HG03135 (cell line): ENCODE results near the gene PLSCR1.
"Not testable (repeated sequence)": the region's sequence is repeated elsewhere in the genome, so short reads cannot be mapped to it uniquely, and the experiment has no call there.

ENCODE experiments used
- ATAC-seq: cut with Tn5 transposase; IDR thresholded peaks from one replicate; pipeline ENCODE4 v1.9.1; 2021; ENCODE audit warnings: mild to moderate bottlenecking, moderate library complexity; ENCODE audit not compliant: unreplicated experiment

The PLSCR1 gene

GRCh38 chr3:146519810-146520209, 24.6 kb downstream of the PLSCR1 start:
- no peak for ATAC-seq

DNA sequence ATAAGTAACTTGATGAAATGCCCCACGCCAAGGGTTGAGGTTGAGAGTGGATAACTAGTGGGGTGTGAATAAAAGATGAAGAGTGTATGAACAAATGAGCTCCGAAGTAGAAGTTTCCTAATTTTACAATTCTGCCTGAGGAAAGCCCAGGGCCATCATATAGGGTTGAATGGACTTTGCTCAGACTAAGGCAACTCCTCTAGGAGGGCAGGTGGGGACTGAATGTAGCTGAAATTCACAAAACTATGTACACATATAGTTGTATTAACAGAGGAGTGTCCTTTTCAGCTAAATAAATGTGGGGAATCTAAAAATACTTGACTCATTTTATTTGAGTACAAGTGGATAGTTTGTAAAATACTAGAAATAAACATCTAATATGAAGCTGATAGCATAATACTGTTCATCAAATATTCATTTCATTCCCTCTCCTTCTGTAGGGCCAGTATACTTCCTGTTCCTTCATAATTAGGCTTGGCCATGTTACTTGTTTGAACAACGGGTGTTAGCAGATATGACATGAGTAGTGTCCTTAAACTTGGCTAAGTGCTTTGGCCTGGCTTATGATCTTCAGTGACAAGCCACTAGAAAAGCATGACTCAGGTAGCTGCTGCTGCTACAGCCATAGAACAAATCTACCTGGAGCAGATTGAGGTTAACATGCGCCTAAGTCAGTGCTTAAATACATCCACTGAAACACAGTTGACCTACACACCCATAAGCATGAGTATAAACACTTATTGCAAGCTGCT, 26.5 kb downstream of the PLSCR1 start:
- ATAC-seq: no peak

GRCh38 chr3:146513386-146514051, 30.9 kb downstream of the PLSCR1 start:
- ATAC-seq: peak; percentile 45

GRCh38 chr3:146511402-146512134, 32.8 kb downstream of the PLSCR1 start:
- no peak for ATAC-seq

DNA sequence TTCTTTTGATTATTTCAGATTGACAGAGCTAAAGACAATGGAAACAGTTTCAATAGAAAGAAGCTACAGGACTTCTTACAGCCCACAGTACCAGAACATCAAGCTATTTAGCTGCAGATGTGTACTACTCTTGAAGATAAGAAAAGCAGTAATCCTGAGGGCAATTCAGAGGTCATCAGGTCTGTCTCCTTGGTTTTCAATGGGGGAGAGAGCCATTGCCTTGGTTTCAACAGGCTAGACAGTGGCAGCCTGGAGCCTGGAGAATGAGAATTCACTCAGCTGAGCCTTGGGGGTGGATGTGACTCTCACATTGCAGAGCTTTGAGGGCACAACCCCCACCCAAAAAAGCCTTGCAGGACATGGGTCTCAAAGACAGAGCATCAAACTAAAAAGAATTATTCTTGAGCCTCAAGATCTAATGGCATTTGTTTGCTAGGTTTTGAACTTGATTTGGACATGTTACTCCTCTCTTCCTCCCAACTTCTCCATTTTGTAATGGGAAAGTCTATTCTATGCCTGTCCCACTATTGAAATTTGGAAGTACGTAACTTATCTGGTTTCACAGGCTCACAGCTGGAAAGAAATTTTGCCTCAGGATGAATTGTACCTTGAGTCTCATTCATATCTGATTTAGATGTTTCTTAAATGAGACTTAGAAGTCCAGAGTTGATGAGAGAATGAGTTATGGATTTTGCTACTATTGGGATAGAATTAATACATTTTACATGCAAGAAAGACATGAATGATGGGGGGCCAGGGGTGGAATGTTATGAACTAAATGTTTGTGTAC, 36.9 kb downstream of the PLSCR1 start:
- ATAC-seq: no peak

- ATAC-seq: no peak
Observed at GRCh38 chr3:146505516-146505915, 38.9 kb downstream of the PLSCR1 start.

- no peak for ATAC-seq
Observed at GRCh38 chr3:146504498-146505197, 39.8 kb downstream of the PLSCR1 start.

DNA sequence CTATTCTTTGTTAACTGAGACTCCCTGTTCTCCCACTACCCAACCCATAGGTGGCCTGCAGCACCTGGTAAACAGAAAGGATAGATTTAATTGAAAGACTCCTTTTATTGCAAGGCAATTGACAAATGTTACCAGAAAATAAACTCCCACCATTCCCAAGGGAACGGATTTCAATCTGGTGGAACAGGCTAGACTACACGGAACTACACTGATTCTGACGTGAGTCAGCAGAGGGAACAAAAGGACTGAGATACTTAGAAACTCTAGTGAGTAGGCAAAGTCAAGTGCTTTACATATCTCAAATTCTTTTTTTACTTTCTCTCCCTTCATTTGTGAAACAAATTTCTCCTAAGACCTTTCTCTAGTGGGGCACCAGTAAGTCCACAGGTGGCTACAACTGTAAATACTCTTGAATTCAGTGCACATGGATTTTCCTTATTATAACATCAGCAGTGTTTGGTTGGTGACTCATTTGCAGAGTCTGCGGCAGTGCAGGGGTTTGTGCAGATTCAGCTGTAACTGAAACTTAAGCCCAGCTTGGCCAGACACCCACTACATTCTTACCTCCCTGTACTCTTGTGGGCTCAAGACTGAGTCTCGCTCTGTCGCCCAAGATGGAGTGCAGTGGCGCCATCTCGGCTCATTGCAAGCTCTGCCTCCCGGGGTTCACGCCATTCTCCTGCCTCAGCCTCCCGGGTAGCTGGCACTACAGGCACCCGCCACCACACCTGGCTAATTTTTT, 40.8 kb downstream of the PLSCR1 start:
- ATAC-seq: peak; percentile 98

GRCh38 chr3:146502887-146503460, 41.4 kb downstream of the PLSCR1 start:
- no peak for ATAC-seq

DNA sequence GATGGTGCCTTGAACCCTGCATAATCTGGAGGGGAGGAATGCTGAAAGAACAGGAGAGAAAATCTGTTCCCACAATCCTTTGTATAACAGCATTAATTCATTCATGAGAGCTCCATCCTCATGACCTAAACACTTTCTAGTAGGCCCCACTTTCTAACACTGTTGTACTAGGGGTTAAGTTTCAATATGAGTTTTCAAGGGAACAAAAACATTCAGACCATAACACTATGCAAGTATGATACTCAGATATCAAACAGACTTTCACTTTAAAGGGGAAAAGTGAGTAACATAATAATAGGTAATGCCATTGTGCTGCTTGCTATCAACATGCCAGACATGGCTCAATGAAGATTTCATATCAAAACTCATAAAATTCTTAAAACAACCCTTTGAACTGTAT, 42.7 kb downstream of the PLSCR1 start:
- ATAC-seq: peak; percentile 27

DNA sequence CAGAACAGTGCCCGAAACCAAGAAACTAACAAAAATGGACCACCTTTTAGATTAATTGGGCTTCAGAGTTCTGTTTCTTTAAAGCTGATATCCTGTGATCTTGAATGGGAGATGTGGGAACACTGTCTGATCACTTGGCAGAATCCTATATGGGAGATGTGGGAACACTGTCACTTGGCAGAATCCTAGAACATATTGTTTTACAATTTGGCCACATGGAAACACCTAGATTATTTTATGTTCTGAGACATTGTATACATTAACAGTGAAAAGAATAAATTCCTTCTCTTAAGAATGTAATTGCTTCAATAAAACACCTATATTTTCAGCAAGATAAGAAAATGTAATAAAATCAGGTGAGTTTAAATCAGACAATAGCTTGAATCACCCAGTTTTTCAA, 44.7 kb downstream of the PLSCR1 start:
- no peak for ATAC-seq

DNA sequence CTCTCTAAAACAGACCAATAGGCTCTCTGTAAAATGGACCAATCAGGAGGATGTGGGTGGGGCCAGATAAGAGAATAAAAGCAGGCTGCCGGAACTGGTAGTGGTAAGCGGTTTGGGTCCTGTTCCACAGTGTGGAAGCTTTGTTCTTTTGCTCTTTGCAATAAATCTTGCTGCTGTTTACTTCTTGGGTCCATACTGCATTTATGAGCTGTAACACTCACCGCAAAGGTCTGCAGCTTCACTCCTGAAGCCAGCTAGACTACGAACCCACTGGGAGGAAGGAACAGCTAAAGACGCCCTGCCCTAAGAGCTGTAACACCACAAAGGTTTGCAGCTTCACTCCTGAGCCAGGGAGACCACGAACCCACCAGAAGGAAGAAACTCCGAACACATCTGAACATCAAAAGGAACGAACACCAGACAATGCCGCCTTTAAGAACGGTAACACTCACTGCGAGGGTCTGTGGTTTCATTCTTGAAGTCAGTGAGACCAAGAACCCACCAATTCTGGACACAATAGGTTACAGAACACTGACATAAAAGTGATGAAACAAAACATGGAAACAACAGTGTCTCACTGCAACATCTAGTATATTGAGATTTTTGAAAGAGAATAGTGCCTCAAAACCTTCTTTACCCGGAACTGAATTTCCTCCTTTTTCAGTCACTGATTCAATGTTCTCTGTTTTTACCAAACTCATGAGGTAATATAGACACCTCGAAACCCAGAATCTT, 46.2 kb downstream of the PLSCR1 start:
- no peak for ATAC-seq

- not testable (repeated sequence) for ATAC-seq
Observed at GRCh38 chr3:146497145-146497843, 47.1 kb downstream of the PLSCR1 start.

- ATAC-seq: no peak
Observed at GRCh38 chr3:146496726-146497125, 47.7 kb downstream of the PLSCR1 start.

DNA sequence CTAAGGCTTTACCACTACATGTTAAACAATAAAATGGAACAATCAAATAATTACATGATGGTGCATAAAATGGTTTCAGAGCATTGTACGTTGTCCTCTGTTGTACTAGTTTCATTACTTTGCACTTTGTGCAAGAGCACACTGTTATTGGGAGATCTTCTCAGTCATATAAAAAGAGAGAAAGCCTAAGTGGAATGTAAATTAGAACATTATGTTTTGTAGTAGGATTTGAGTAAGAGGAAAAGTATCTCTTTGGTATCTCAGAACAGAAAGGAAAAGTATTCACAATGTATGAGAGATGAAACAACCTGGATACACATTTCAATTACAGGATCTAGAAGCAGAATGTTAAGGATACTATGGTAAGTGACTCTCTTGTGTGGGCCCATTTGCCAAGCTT, 48.2 kb downstream of the PLSCR1 start:
- ATAC-seq: no peak

DNA sequence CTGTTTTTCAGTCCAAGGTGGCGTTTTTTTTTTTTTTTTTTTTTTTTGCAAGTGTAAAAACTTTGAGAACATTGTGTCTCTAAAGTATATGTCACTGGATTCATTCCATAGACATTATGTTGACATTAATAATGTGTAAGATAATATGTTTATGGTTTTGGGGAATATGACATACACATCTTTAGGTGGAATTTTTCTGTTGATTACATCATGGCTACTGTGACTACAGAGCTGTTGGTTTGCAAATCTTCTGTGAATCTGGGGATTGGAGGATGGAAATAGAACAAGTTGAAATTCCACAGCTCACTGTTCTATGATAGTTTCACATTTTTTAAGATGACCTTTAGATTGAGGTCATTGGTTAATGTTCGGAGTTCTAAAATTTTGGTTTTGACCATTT, 50.6 kb downstream of the PLSCR1 start:
- ATAC-seq: no peak

- ATAC-seq: no peak
Observed at GRCh38 chr3:146493221-146493620, 51.2 kb downstream of the PLSCR1 start.

DNA sequence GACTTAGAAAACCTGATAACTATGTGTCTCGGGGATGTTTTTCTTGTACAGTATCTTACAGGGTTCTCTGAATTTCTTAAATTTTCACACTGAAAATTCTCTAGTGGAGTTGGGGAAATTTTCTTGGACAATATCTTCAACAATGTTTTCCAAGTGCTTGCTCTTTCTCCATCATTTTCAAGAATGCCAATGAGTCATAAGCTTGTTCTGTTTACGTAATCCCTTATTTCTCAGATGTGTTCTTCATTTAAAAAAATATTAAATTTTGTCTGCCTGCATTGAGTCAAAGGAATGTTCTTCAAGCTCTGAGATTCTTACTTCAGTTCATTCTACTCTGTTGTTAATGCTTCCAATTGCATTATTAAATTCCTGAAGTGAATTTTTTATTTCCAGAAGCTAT, 53.1 kb downstream of the PLSCR1 start:
- ATAC-seq: no peak
